Karpas-422 (cell line): ENCODE results near the gene ZBTB49. TPM values are rescaled to one million over a fixed set of nuclear protein-coding genes. Genes with fewer than 3 reads are reported as not detected.

Experiments
- DNase-seq: peaks from one replicate; pipeline ENCODE4 v3.0.0-alpha.2; 2015
- H2AFZ ChIP-seq: fragments of 200-600 bp; sonication (generic); 2 replicates; pipeline ENCODE4 v1.6.1; 2014; ENCODE audit warnings: antibody characterized with exemption, low read length, mixed read lengths
- H3K27ac ChIP-seq: fragments of 200-600 bp; sonication (generic); 2 replicates; pipeline ENCODE4 v1.5.1; 2014; ENCODE audit warnings: mild to moderate bottlenecking, low read length, moderate library complexity
- H3K27me3 ChIP-seq: fragments of 200-600 bp; sonication (generic); 2 replicates; pipeline ENCODE4 v1.6.1; 2014; ENCODE audit warnings: low read length, mixed read lengths
- H3K36me3 ChIP-seq: fragments of 200-600 bp; sonication (generic); 2 replicates; pipeline ENCODE4 v1.6.1; 2014; ENCODE audit warnings: low read length, mixed read lengths; ENCODE audit not compliant: insufficient read depth
- H3K4me1 ChIP-seq: fragments of 200-600 bp; sonication (generic); 2 replicates; pipeline ENCODE4 v1.6.1; 2014; ENCODE audit warnings: mild to moderate bottlenecking, low read length, mixed read lengths
- H3K4me2 ChIP-seq: fragments of 200-600 bp; sonication (generic); 2 replicates; pipeline ENCODE4 v1.6.1; 2014; ENCODE audit warnings: low read length, low read depth, mild to moderate bottlenecking; ENCODE audit not compliant: poor library complexity, severe bottlenecking
- H3K4me3 ChIP-seq: fragments of 200-600 bp; sonication (generic); 2 replicates; pipeline ENCODE4 v1.5.1; 2014; ENCODE audit warnings: mild to moderate bottlenecking, antibody characterized with exemption, low read length, mixed read lengths
- H3K79me2 ChIP-seq: fragments of 200-600 bp; sonication (generic); 2 replicates; pipeline ENCODE4 v1.6.1; 2014; ENCODE audit warnings: mild to moderate bottlenecking, low read length, mixed read lengths
- H3K9ac ChIP-seq: fragments of 200-600 bp; sonication (generic); 2 replicates; pipeline ENCODE4 v1.6.0; 2014; ENCODE audit warnings: low read length
- H3K9me2 ChIP-seq: fragments of 200-600 bp; sonication (generic), shearing (Covaris generic); replicated peaks from 2 replicates; pipeline ENCODE4 v1.6.0; 2014; ENCODE audit warnings: mild to moderate bottlenecking, low read length, moderate library complexity; ENCODE audit not compliant: insufficient read depth
- H3K9me3 ChIP-seq: fragments of 300-700, 200-600 bp; sonication (generic); 2 replicates; pipeline ENCODE4 v1.6.1; 2014; ENCODE audit warnings: low read length, mixed read lengths
- H4K20me1 ChIP-seq: fragments of 200-600 bp; sonication (generic); 2 replicates; pipeline ENCODE4 v1.6.1; 2014; ENCODE audit warnings: mild to moderate bottlenecking, antibody characterized with exemption, low read length, low read depth; ENCODE audit not compliant: insufficient read depth
- total RNA-seq: library from RNA; depleted of rRNA; stranded (reverse); fragments of >200 nt; shearing (Covaris generic); gene quantifications from 2 replicates; pipeline ENCODE4 v1.2.3, GENCODE V29; 2014; ENCODE audit warnings: low replicate concordance

The ZBTB49 gene
- total RNA-seq, 1 experiment from 2014 or later: 6.7 TPM

DNA sequence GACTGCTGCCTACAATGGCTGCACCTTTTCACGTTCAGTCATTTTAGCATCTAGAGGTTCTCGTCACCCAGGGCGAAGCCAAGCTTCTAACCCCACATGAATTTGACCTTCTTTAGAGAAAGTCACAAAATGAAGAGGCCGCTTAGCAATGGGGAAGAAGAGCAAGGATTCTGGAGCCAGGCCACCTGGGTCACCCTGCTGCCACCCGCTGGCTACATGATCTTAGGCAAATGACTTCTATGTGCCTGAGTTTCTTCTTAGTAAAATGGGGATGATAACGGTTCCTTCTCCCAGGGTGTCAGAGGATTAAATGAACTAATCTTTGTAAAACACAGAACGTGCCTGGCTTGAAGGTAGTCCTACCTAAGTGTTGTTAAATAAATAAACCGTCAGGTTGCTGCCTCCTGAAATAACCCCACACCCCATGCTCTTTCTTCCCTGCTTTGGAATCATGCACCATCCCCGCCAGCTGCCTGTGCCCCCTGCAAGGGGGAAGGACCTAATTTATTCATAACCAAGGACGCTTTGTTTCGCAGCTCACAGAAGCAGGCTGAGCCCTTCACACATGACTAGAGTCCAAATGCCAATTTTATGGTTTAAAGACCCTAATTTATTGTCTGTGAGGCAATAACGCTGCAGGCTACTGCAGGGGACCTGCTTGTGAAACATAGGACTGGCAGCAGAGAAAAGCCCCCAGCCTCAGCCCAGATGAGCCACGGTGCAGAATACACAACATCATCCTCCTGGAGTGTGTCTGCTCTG is 68.2 kb downstream of the ZBTB49 start:
- H3K36me3 ChIP-seq: no peaks in the 10 kb centered on the region
- DNase-seq: no peak
- H3K79me2 ChIP-seq: no peaks in the 10 kb centered on the region
- H3K9me3 ChIP-seq: no peaks in the 10 kb centered on the region
- peak overlapping the region; percentile 17 for H3K4me2 ChIP-seq
- no peaks in the 10 kb centered on the region for H3K27me3 ChIP-seq
- no peak overlapping the region for H2AFZ ChIP-seq
- H3K4me3 ChIP-seq: no peak overlapping the region
- no peak overlapping the region for H3K9ac ChIP-seq
- H3K27ac ChIP-seq: no peak overlapping the region
- H3K4me1 ChIP-seq: peaks cover 13% of the 10 kb centered on the region
- H4K20me1 ChIP-seq: no peaks in the 10 kb centered on the region
- no peaks in the 10 kb centered on the region for H3K9me2 ChIP-seq

GRCh38 chr4:4361883-4362282 is 71.8 kb downstream of the ZBTB49 start:
- no peak overlapping the region for H3K9ac ChIP-seq
- no peaks in the 10 kb centered on the region for H3K9me3 ChIP-seq
- peaks cover 15% of the 10 kb centered on the region for H3K4me1 ChIP-seq
- H3K27me3 ChIP-seq: no peaks in the 10 kb centered on the region
- H3K4me2 ChIP-seq: no peak overlapping the region
- no peak overlapping the region for H3K4me3 ChIP-seq
- no peaks in the 10 kb centered on the region for H4K20me1 ChIP-seq
- DNase-seq: no peak
- H3K27ac ChIP-seq: no peak overlapping the region
- H3K9me2 ChIP-seq: no peaks in the 10 kb centered on the region
- no peak overlapping the region for H2AFZ ChIP-seq
- no peaks in the 10 kb centered on the region for H3K36me3 ChIP-seq
- no peaks in the 10 kb centered on the region for H3K79me2 ChIP-seq

GRCh38 chr4:4362991-4363697 is 73.1 kb downstream of the ZBTB49 start:
- H3K36me3 ChIP-seq: no peaks in the 10 kb centered on the region
- no peak overlapping the region for H3K27ac ChIP-seq
- peaks cover 12% of the 10 kb centered on the region for H3K4me1 ChIP-seq
- H3K27me3 ChIP-seq: no peaks in the 10 kb centered on the region
- no peak overlapping the region for H3K9ac ChIP-seq
- H3K9me2 ChIP-seq: no peaks in the 10 kb centered on the region
- H3K79me2 ChIP-seq: no peaks in the 10 kb centered on the region
- H2AFZ ChIP-seq: no peak overlapping the region; the same call in 1 of the 2 replicates
- no peaks in the 10 kb centered on the region for H4K20me1 ChIP-seq
- no peaks in the 10 kb centered on the region for H3K9me3 ChIP-seq
- no peak overlapping the region for H3K4me2 ChIP-seq
- no peak overlapping the region for H3K4me3 ChIP-seq
- DNase-seq: peak; percentile 50

GRCh38 chr4:4364061-4364460 is 74.0 kb downstream of the ZBTB49 start:
- no peak overlapping the region for H3K4me3 ChIP-seq
- no peaks in the 10 kb centered on the region for H3K36me3 ChIP-seq
- DNase-seq: no peak
- H3K27ac ChIP-seq: no peak overlapping the region
- no peak overlapping the region for H3K4me2 ChIP-seq
- H3K79me2 ChIP-seq: no peaks in the 10 kb centered on the region
- H4K20me1 ChIP-seq: no peaks in the 10 kb centered on the region
- 0 out of 2 replicates have a peak, but pooled peaks cover 4% of the 10 kb centered on the region for H3K4me1 ChIP-seq
- no peaks in the 10 kb centered on the region for H3K9me3 ChIP-seq
- no peak overlapping the region for H2AFZ ChIP-seq
- no peak overlapping the region for H3K9ac ChIP-seq
- H3K9me2 ChIP-seq: no peaks in the 10 kb centered on the region
- H3K27me3 ChIP-seq: no peaks in the 10 kb centered on the region

GRCh38 chr4:4364486-4365208 is 74.6 kb downstream of the ZBTB49 start:
- Histone ChIP-seq H3K4me3 (no peak overlapping the region), H3K79me2 (no peaks in the 10 kb centered on the region), H3K4me1 (0 out of 2 replicates have a peak, but pooled peaks cover 4% of the 10 kb centered on the region), H3K4me2 (no peak overlapping the region), H4K20me1 (no peaks in the 10 kb centered on the region), H3K36me3 (no peaks in the 10 kb centered on the region), H3K9me3 (no peaks in the 10 kb centered on the region), H3K27ac (no peak overlapping the region), H2AFZ (no peak overlapping the region), H3K9me2 (no peaks in the 10 kb centered on the region), H3K27me3 (no peaks in the 10 kb centered on the region), H3K9ac (no peak overlapping the region)
- no peak for DNase-seq

DNA sequence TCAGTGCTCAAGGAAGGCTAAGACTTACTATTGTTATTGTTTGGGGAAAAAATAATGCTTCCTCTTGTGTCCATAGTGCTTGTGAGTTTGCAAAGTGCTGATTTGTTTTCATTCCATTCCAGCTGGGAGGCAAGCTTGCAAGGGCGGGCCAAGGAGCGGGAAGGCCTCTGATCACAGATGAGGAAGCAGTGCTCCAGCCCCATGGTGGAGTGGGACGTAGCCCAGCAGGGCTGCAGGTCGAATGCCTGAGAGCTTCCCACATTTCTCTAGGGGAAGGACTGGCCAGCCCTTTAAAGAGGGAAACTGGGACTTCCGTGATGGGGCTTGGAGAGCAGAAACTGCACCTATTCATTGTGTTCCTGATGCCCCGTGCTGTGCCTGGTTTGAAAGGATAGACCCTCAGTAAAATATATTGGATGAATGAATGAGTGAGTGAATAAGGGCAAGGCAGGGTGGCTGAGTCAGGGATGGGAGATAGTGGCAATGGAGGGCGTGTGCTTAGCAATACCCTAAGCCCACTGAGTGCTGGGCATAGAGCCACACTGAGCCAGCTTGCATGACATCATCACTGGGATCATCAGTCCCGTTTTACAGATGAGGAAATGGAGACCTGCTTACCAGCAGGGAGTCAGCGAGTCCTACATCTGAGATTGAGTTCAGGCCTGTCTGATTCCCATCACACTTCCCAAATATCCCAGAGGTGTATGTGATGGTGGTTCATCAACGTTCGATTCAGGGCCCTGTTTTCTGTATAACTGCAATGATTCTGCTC is 78.9 kb downstream of the ZBTB49 start:
- Histone ChIP-seq H3K4me1 (no peaks in the 10 kb centered on the region), H3K79me2 (no peaks in the 10 kb centered on the region), H3K4me3 (no peak overlapping the region), H4K20me1 (no peaks in the 10 kb centered on the region), H3K27me3 (no peaks in the 10 kb centered on the region), H3K4me2 (no peak overlapping the region), H3K9ac (no peak overlapping the region), H3K36me3 (no peaks in the 10 kb centered on the region), H3K27ac (no peak overlapping the region), H2AFZ (no peak overlapping the region), H3K9me3 (no peaks in the 10 kb centered on the region), H3K9me2 (no peaks in the 10 kb centered on the region)
- DNase-seq: no peak
